Hindlimb muscle (tissue), 1 donor: ENCODE data around the gene SLC38A10. TPM values are rescaled to one million over a fixed set of nuclear protein-coding genes. Genes with fewer than 3 reads are reported as not detected.

Experiments used
- DNase-seq: peaks from one replicate; pipeline ENCODE4 v3.0.0-alpha.2; 2013
- polyA plus RNA-seq: library from polyadenylated mRNA; unstranded; fragments of 120-200 nt; gene quantifications from one replicate; pipeline ENCODE4 v1.2.1, GENCODE V29; 2013; ENCODE audit not compliant: insufficient read length

The SLC38A10 gene
- polyA plus RNA-seq, 1 donor: 53.2 TPM

GRCh38 chr17:81252326-81252986 is 42.7 kb downstream of the SLC38A10 start:
- DNase-seq: no peak

GRCh38 chr17:81251709-81252301 is 43.3 kb downstream of the SLC38A10 start:
- DNase-seq: no peak

GRCh38 chr17:81251094-81251708 is 43.9 kb downstream of the SLC38A10 start:
- no peak for DNase-seq

- DNase-seq: no peak
Measured at GRCh38 chr17:81250286-81251093, 44.6 kb downstream of the SLC38A10 start.

DNA sequence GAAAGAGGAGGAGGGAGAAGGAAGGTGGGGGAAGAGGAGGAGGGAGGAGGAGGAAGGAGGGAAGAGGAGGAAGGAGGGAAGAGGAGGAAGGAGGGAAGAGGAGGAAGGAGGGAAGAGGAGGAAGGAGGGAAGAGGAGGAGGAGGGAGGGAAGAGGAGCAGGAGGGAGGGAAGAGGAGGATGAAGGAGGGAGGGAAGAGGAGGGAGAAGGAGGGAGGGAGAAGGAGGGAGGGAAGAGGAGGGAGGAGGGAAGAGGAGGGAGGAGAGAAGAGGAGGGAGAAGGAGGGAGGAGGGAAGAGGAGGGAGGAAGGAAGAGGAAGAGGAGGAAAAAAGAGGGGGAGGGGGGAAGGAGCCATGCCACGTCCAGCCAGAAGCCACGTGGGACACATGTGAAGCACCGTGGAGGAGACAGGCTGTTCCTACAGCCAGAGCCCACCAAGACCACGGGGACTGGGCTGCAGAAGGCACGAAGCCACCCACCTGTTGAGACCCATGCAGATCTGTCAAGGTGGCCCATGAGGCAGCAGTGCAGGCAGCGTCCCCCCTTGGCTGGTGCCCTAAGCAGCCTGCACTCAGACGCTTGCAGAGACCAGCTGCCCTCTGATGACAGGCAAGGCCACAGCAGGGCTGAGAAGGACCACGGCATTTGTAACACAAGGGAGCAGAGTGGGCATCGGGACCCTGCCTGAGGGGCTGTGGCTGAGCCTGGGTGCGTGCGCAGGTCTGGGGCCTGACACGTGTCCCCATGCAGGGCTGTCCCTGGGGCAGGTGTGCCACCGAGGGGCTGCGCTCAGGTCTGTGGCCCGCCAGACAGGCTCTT is 45.7 kb downstream of the SLC38A10 start:
- no peak for DNase-seq

- DNase-seq: no peak
Measured at GRCh38 chr17:81248649-81249048, 46.5 kb downstream of the SLC38A10 start.

DNA sequence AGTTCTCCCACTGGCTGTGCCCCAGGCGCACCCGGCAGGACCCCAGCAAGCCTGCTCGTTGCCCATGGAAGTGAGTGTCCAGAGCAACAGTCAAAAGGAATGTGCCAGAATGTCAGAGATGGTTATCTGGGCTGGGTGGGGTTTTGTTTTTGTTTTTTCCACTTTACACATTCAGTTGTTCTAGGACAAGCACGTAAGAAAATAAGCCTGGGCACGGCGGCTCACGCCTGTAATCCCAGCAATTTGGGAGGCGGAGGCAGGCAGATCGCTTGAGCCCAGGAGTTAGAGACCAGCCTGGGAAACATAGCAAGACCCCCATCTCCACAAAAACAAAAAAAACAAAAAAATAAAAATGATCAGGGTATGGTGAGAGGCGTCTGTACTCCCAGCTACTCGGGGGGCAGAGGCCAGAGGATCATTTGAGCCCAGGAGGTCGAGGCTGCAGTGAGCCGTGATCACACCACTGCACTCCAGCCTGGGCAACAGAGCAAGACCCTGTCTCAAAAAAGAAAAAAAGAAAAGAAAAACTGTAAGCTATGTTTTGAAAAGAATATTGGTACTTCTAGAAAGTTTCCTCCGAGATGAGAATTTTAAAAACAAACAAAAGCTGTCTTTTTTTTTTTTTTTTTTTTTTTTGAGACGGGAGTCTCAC is 47.6 kb downstream of the SLC38A10 start:
- DNase-seq: no peak

GRCh38 chr17:81246679-81247338 is 48.3 kb downstream of the SLC38A10 start:
- DNase-seq: no peak

GRCh38 chr17:81246343-81246670 is 48.8 kb downstream of the SLC38A10 start:
- no peak for DNase-seq

DNA sequence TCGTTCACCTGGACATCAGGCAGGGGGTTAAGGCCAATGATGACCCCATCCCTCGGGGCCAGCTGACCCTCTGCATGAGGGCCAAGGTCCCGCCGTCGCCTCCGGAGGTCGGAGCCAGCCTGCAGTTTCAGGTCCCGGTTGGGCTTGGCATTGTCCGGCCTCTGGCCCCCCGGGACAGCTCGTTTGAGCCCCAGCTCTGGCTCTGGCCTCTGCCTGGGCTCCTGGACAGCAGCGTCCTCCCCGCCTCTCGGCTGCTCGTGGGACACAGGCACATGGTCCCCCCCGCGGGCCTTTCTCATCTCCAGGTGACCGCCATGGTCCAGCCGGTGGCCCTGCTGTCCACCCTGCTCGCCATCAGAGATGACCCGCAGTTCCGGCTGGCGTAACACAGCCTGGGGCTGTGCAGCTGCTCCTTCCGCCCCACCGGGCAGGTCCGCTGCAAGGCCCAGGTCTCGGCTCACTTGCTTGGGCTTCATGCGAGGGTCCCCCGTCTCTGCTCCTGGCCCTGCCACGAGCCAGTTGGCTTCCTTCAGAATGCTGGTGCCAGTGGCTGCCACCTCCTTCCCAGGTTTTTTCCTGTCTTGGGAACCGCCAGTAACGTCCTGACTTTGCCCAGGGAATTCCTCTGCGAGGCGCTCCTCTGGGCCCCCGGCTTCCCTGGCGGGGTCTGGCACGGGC is 49.3 kb downstream of the SLC38A10 start:
- DNase-seq: no peak

- DNase-seq: no peak
Measured at GRCh38 chr17:81245024-81245664, 50.0 kb downstream of the SLC38A10 start.

DNA sequence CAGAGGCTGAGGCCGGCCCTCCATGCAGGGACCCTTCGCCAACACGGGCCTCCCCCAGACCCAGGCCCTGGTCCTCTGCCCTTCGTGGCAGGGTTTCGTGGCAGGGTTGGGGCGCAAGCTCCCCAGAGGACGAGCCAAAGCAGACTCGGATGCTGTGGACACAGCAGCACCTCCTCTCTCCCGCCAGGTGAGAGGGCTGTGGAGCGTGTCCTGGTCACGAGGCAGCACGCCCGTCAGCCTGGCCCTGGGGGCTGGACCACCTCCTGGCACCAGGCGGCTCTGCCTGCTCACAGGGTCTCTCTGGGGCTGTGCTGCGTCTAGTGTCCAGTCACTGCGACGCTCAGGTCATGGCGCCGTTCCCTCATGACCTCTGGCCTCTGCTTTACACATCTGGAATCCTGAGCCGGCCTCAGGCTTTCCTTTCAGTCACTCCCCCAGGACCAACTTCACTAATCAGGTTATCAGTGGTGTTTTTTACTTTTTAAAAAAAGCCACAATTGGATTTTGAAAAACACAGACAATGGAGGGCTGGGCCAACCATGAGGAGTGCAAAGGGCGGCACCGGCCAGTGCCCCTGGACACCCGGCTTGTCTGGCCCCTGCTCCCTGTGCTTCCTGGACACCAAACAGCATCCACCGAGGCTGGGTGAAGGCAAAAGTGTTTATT is 50.6 kb downstream of the SLC38A10 start:
- no peak for DNase-seq

DNA sequence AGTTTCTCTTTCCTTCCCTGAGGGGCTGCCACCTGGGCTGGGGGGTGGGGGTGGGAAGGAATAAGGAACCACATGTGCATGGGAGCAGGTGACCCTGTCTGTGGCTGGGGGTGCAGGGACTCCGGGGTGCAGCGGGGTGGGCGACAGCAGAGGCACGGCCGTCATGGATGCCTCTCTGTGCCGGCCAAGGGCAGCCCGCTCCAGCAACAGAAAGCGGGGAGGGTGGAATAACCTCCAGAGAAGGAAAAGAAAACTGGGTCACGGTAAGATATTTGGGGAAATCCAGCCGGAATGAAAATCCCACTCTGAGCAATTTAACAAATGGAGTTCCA is 51.8 kb downstream of the SLC38A10 start:
- no peak for DNase-seq

DNA sequence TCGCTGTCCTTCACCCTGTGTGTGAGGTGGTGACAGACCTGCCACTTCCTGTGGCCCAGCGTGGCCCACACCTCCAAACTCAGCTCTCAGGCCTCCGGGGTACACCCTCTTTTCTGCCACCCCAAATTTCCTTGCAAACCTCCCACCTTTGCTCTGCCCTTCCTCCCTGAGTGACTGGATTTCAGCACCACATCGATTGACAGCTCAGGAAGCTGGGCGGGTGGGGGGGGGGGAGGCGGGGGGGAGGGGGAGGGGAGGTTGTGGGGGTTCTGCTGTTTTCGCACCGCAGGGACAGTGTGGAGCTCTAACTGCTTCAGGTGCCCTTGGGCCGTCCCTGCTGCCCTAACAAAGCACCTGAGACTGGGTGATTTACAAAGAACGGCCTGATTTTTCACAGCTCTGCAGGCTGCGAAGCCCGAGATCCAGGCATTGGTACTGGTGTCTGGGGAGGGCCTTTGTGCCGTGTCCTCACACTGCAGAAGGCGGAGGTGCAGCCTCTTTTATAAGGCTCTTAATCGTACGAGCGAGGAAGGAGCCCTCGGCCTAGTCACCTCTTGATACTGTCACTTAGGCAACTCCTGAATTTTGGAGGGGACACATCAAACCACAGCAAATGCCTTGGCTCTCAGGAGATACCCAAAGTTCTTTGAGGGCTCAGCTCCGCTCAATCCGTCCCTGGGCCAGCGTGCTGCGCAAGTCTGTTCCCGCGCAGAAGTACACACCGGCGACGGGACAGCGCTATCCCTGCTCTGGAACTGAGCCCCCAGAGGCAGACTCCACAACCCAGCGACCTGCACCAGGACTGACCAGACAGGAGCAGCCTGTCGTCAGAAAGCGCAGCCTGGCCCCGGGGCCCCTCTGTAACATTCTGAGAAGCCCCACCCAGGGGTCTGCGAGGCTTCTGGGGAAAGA is 52.4 kb downstream of the SLC38A10 start:
- no peak for DNase-seq

- peak; percentile 53 for DNase-seq
Measured at GRCh38 chr17:81241648-81242420, 53.3 kb downstream of the SLC38A10 start.

DNA sequence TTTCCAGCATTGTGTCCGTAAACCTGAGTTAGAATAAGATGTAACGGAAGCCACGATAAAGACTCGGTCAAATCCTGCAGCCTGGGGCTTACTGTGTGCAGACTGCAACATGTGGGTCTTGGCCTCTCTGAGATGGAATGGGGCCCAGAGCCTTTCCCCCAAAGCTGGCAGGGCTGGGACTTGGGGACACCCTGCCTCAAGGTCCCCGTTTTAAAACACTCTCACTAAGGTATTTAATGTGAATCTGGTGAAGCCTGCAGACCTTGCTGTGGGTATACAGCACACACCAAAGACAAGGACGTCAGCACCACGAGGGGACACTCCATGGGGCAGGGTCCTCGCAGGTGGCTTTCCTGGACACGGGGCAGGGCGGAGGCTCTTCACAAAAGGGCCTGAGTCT is 53.9 kb downstream of the SLC38A10 start:
- DNase-seq: no peak

DNA sequence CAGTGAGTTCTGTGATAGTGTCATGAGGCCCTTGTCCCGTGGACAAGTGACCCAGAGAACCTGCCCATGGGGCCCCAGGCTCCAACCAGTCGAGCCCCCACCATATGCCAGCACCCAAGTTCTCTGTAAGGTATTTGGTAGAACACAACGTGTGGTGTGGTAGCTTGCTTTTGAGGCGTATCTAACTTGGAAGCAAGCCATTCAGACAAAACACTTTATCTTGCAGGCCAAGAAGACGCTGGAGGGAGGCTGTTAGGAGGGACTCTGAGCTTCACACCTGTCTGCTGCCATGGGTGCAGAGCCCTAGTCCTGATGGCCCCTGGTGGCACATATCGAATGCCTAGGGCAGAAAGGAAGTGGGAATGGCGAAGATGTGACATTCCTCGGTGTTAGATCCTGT is 54.3 kb downstream of the SLC38A10 start:
- no peak for DNase-seq
